Ovary (tissue), 3 donors: ENCODE results near the gene OVCH1.

ENCODE experiments used
- POLR2A ChIP-seq: fragments of 450-650 bp; IDR thresholded peaks from one replicate; pipeline ENCODE4 v1.6.1; 2017; ENCODE audit warnings: antibody characterized with exemption, mild to moderate bottlenecking, moderate library complexity
- TF ChIP-seq, protein P1 (sequence below), 3 donors: fragments of 450-650 bp in 2 of 3; fragments of 200-600 bp in 1 of 3; IDR thresholded peaks; one replicate each; pipeline versions ENCODE4 v1.5.1 to v1.8.0; 2016 to 2022; ENCODE audit warnings: antibody characterized with exemption in 3 of 3, mild to moderate bottlenecking in 1 of 3
- donor health status: DM: no; HTN: no; CAD: no.

DNA sequence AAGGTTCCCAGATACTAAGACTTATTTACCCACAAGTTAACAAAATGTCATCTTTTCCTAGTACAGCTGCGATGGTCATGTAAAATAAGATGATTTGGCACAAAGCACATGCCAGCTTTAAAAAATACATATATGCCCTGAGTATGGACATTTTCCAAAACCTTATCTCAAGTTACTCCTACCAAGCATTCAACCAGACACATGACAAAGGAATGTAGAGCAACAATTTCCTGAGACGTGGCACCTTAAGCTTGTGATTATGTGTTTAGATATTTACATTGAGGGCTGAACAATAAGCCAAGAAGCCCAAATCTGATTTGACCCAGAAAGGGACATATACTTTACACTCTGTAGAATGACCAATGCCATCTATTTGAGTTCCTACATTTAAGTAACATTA, 24.5 kb upstream of the OVCH1 start:
- TF ChIP-seq, protein P1, sequence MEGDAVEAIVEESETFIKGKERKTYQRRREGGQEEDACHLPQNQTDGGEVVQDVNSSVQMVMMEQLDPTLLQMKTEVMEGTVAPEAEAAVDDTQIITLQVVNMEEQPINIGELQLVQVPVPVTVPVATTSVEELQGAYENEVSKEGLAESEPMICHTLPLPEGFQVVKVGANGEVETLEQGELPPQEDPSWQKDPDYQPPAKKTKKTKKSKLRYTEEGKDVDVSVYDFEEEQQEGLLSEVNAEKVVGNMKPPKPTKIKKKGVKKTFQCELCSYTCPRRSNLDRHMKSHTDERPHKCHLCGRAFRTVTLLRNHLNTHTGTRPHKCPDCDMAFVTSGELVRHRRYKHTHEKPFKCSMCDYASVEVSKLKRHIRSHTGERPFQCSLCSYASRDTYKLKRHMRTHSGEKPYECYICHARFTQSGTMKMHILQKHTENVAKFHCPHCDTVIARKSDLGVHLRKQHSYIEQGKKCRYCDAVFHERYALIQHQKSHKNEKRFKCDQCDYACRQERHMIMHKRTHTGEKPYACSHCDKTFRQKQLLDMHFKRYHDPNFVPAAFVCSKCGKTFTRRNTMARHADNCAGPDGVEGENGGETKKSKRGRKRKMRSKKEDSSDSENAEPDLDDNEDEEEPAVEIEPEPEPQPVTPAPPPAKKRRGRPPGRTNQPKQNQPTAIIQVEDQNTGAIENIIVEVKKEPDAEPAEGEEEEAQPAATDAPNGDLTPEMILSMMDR (IDR thresholded peaks at IDR 0.05): no peak
- TF ChIP-seq POLR2A: no peak
